HS-5 (cell line): ENCODE results near the gene TPCN2.

ENCODE experiments used
- DNase-seq: peaks from one replicate; pipeline ENCODE4 v3.0.0-alpha.2; 2012; ENCODE audit warnings: low read depth

Gene TPCN2

GRCh38 chr11:69095300-69095699 is 46.6 kb downstream of the TPCN2 start:
- no peak for DNase-seq

GRCh38 chr11:69096473-69096872 is 47.7 kb downstream of the TPCN2 start:
- DNase-seq = no peak

GRCh38 chr11:69097263-69097662 is 48.5 kb downstream of the TPCN2 start:
- no peak for DNase-seq

- no peak for DNase-seq
Observed at GRCh38 chr11:69099180-69099579, 50.4 kb downstream of the TPCN2 start.

- DNase-seq = no peak
Observed at GRCh38 chr11:69100454-69101114, 51.9 kb downstream of the TPCN2 start.

GRCh38 chr11:69101115-69101791 is 52.5 kb downstream of the TPCN2 start:
- DNase-seq = peak; percentile 23

- no peak for DNase-seq
Observed at GRCh38 chr11:69101792-69102695, 53.3 kb downstream of the TPCN2 start.

GRCh38 chr11:69102732-69103615 is 54.2 kb downstream of the TPCN2 start:
- no peak for DNase-seq

- DNase-seq = no peak
Observed at GRCh38 chr11:69104212-69104855, 55.6 kb downstream of the TPCN2 start.

- no peak for DNase-seq
Observed at GRCh38 chr11:69104856-69105395, 56.2 kb downstream of the TPCN2 start.

- no peak for DNase-seq
Observed at GRCh38 chr11:69105461-69106030, 56.8 kb downstream of the TPCN2 start.

GRCh38 chr11:69106031-69106811 is 57.5 kb downstream of the TPCN2 start:
- no peak for DNase-seq

GRCh38 chr11:69107413-69107812 is 58.7 kb downstream of the TPCN2 start:
- no peak for DNase-seq

GRCh38 chr11:69108030-69108429 is 59.3 kb downstream of the TPCN2 start:
- no peak for DNase-seq

GRCh38 chr11:69108559-69108958 is 59.8 kb downstream of the TPCN2 start:
- no peak for DNase-seq

GRCh38 chr11:69109101-69109500 is 60.4 kb downstream of the TPCN2 start:
- no peak for DNase-seq

- DNase-seq = no peak
Observed at GRCh38 chr11:69110451-69110850, 61.7 kb downstream of the TPCN2 start.

GRCh38 chr11:69111624-69112542 is 63.2 kb downstream of the TPCN2 start:
- no peak for DNase-seq

- no peak for DNase-seq
Observed at GRCh38 chr11:69113226-69113625, 64.5 kb downstream of the TPCN2 start.
